NK-92 (cell line): Measurements from ENCODE around the gene CRHR1.

Experiments used
- DNase-seq: peaks from one replicate; lab custom pipeline; 2025; ENCODE audit not compliant: unreplicated experiment; lab: John Stamatoyannopoulos, UW

The CRHR1 gene

GRCh38 chr17:45758544-45758943, 25.6 kb upstream of the CRHR1 start:
- no peak for DNase-seq

- DNase-seq = no peak
Observed at GRCh38 chr17:45759761-45760160, 24.4 kb upstream of the CRHR1 start.

GRCh38 chr17:45761957-45762565, 22.1 kb upstream of the CRHR1 start:
- DNase-seq = no peak

- DNase-seq = no peak
Observed at GRCh38 chr17:45763182-45763581, 20.9 kb upstream of the CRHR1 start.

- no peak for DNase-seq
Observed at GRCh38 chr17:45764479-45764878, 19.6 kb upstream of the CRHR1 start.

- no peak for DNase-seq
Observed at GRCh38 chr17:45768000-45768399, 16.1 kb upstream of the CRHR1 start.

- DNase-seq = no peak
Observed at GRCh38 chr17:45770632-45771270, 13.4 kb upstream of the CRHR1 start.

GRCh38 chr17:45771271-45771959, 12.7 kb upstream of the CRHR1 start:
- DNase-seq = no peak

- no peak for DNase-seq
Observed at GRCh38 chr17:45775148-45775547, 9.0 kb upstream of the CRHR1 start.

GRCh38 chr17:45775576-45776011, 8.5 kb upstream of the CRHR1 start:
- no peak for DNase-seq

GRCh38 chr17:45776896-45777295, 7.2 kb upstream of the CRHR1 start:
- DNase-seq = no peak

- no peak for DNase-seq
Observed at GRCh38 chr17:45777388-45777787, 6.7 kb upstream of the CRHR1 start.

GRCh38 chr17:45780921-45781320, 3.2 kb upstream of the CRHR1 start:
- DNase-seq = no peak

GRCh38 chr17:45782889-45783592, 1.1 kb upstream of the CRHR1 start:
- DNase-seq = no peak

GRCh38 chr17:45783593-45784292, 377 bp upstream of the CRHR1 start:
- no peak for DNase-seq

- no peak for DNase-seq
Observed at GRCh38 chr17:45784741-45785479, 790 bp downstream of the CRHR1 start.

- no peak for DNase-seq
Observed at GRCh38 chr17:45785480-45786193, 1.5 kb downstream of the CRHR1 start.

- no peak for DNase-seq
Observed at GRCh38 chr17:45786349-45786748, 2.2 kb downstream of the CRHR1 start.

- DNase-seq = no peak
Observed at GRCh38 chr17:45787044-45787443, 2.9 kb downstream of the CRHR1 start.

- DNase-seq = no peak
Observed at GRCh38 chr17:45787656-45788055, 3.5 kb downstream of the CRHR1 start.
